ENCODE data around the gene DTX3. TPM values are rescaled to one million over a fixed set of nuclear protein-coding genes. Genes with fewer than 3 reads are reported as not detected.

DTX3 gene
- total RNA-seq, 1 donor from 2014 or later = 27.3 TPM

DNA sequence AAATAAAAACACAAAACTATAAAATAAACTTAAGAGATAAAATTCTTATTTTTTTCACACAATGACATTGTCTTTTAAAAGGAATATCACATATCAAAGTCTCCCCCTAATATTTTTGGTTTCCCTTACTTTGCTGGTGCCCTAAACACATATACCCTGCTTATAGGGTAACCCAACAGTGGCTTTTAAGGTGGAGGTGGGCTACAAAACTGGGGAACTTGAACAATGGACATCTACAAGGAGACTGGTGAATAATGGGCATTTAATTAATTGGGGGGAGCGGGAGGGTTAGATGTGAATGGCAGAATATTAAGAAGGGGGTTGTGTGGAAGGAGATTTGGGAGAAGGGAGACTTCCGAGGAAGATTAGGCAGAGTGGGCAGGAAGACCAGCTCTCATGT, 18.8 kb downstream of the DTX3 start:
- TF ChIP-seq, protein P1, sequence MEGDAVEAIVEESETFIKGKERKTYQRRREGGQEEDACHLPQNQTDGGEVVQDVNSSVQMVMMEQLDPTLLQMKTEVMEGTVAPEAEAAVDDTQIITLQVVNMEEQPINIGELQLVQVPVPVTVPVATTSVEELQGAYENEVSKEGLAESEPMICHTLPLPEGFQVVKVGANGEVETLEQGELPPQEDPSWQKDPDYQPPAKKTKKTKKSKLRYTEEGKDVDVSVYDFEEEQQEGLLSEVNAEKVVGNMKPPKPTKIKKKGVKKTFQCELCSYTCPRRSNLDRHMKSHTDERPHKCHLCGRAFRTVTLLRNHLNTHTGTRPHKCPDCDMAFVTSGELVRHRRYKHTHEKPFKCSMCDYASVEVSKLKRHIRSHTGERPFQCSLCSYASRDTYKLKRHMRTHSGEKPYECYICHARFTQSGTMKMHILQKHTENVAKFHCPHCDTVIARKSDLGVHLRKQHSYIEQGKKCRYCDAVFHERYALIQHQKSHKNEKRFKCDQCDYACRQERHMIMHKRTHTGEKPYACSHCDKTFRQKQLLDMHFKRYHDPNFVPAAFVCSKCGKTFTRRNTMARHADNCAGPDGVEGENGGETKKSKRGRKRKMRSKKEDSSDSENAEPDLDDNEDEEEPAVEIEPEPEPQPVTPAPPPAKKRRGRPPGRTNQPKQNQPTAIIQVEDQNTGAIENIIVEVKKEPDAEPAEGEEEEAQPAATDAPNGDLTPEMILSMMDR (IDR thresholded peaks at IDR 0.05; ENCODE audit: insufficient read depth, low read length, poor library complexity, severe bottlenecking) = no peak
- Histone ChIP-seq H3K27me3 (ENCODE audit: control insufficient read depth, insufficient read depth, low read length) (peaks cover 92% of the 10 kb centered on the region), H3K36me3 (ENCODE audit: control insufficient read depth, insufficient read depth, low read length) (no peaks in the 10 kb centered on the region), H3K4me3 (ENCODE audit: low read depth, low read length) (no peak overlapping the region)
- no peak for DNase-seq (ENCODE audit: low read depth)

DNA sequence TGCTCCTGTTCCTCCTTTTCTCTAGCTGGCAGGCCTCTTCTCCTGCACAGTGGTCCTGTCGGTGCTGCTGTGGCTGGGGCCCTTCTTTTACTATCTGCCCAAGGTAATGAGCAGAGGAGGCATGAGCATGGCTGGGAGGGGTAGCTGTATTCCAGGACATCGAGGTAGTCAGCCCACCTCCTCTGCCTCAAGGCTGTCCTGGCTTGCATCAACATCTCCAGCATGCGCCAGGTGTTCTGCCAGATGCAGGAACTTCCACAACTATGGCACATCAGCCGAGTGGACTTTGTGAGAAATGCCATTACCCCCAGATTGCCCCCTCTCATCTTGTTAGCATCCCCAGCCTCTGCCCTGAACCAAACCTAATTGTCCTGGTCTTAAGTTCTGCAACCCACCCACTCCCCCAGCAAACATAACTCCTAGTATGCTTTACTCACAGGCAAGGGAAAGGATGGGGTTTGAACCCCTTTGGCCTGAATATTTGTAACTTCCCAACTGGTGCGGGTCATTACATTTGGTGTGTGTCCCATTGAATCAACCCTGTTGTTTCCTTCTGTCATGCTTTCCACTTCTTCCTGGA, 19.3 kb downstream of the DTX3 start:
- no peaks in the 10 kb centered on the region for H3K36me3 ChIP-seq (ENCODE audit: control insufficient read depth, insufficient read depth, low read length)
- no peak for DNase-seq (ENCODE audit: low read depth)
- TF ChIP-seq, protein P1 (IDR thresholded peaks at IDR 0.05; ENCODE audit: insufficient read depth, low read length, poor library complexity, severe bottlenecking) = no peak
- peaks cover 95% of the 10 kb centered on the region for H3K27me3 ChIP-seq (ENCODE audit: control insufficient read depth, insufficient read depth, low read length)
- no peak overlapping the region for H3K4me3 ChIP-seq (ENCODE audit: low read depth, low read length)

DNA sequence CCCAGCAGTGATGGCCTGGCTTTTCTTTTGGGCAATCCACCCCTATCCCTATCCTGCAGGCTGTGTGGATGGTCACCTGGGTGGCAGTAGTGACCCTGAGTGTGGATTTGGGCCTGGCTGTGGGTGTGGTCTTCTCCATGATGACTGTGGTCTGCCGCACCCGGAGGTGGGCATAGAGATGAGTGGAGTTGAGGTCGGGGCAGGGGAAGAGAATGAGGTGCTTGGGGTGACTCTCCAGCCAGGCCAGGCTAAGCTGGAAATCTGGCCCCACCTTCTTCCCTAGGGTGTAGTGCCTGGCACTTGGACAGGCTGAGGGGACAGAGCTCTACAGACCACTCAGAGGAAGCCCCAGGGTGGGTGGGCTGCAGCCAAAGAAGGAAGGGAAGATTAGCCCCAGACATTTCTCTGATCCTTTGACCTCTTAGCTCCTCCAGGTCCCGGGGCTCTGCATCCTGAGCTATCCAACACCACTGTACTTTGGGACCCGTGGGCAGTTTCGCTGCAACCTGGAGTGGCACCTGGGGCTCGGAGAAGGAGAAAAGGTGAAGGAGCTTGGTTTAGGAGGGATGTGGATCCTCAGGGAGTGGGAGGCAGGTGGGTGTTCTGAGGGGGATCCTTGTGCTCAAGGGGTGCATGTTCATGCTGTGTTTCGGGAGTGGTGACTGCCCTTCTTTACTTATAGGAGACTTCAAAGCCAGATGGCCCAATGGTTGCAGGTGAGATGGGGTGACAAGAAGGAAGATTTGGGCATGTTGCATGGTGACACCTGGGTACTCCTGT, 20.0 kb downstream of the DTX3 start:
- Histone ChIP-seq H3K4me3 (ENCODE audit: low read depth, low read length) (no peak overlapping the region), H3K27me3 (ENCODE audit: control insufficient read depth, insufficient read depth, low read length) (peaks cover 91% of the 10 kb centered on the region), H3K36me3 (ENCODE audit: control insufficient read depth, insufficient read depth, low read length) (no peaks in the 10 kb centered on the region)
- DNase-seq (ENCODE audit: low read depth) = no peak
- TF ChIP-seq, protein P1 (IDR thresholded peaks at IDR 0.05; ENCODE audit: insufficient read depth, low read length, poor library complexity, severe bottlenecking) = no peak

DNA sequence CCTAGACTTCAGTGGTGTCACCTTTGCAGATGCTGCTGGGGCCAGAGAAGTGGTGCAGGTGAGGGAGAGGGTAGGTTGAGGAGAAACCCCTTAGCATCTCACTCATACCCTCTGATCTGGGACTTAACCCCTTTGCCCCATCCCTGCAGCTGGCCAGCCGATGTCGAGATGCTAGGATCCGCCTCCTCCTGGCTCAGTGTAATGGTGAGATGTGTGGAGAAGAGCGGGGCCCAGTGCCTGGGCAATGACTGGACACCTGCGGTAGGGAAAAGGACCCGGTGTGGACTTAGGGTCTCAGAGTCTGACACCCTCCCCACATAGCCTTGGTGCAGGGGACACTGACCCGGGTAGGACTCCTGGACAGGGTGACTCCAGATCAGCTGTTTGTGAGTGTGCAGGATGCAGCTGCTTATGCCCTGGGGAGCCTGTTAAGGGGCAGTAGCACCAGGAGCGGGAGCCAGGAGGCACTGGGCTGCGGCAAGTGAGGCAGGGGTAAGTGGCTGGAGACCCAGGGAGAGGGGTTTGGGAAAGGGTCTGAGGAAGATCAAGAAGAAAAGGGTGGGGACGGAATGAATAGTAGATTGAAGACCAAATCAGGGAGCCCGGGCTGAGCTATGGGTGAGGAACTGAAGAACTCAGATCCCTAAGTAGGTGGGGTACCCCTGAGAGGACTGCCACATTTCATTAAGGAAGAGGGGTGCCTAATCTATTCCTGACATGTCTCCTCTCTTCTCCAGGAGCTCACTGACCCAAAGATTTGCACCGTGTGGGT, 20.8 kb downstream of the DTX3 start:
- no peaks in the 10 kb centered on the region for H3K36me3 ChIP-seq (ENCODE audit: control insufficient read depth, insufficient read depth, low read length)
- TF ChIP-seq, protein P1 (IDR thresholded peaks at IDR 0.05; ENCODE audit: insufficient read depth, low read length, poor library complexity, severe bottlenecking) = no peak
- peaks cover 90% of the 10 kb centered on the region for H3K27me3 ChIP-seq (ENCODE audit: control insufficient read depth, insufficient read depth, low read length)
- no peak overlapping the region for H3K4me3 ChIP-seq (ENCODE audit: low read depth, low read length)
- no peak for DNase-seq (ENCODE audit: low read depth)

DNA sequence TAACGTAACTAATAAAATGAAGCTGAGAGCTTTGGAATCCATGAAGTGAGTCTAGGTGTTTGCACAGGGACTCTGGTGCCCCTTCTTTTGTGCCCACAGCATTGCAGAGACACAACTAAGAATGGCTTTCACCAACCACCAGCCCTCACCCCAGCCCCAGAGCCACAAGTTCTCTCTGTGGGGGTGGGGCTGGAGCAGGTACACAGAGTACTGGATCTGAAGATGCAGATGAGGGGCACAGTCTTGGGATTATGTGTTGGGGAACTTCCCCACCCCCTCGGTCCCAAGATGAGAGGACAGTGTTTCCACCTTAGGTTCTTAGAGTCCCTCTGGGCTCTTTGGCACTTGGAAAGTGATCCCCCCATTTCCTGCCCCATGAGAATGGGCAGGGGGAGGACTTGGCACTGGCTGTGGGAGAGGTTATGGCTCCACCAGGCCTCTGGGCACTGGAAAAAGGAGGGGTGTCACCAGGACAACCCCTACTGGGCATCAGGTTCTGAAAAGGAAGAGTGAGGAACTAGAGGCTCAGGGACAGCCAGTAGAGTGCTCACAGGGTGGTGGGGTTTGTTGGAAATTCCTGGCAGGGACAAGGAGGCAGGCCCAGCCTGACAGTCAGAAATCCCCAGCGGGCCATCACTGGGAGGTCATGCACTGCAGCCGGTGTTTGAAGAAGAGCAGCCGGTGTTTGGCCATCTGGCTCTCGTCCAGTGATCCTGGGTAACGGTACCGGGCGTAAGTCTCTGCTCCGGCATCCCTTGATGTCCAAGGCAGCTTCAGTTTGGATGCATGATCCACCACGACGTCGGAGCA, 21.7 kb downstream of the DTX3 start:
- Histone ChIP-seq H3K27me3 (ENCODE audit: control insufficient read depth, insufficient read depth, low read length) (peaks cover 89% of the 10 kb centered on the region), H3K4me3 (ENCODE audit: low read depth, low read length) (no peak overlapping the region), H3K36me3 (ENCODE audit: control insufficient read depth, insufficient read depth, low read length) (no peaks in the 10 kb centered on the region)
- TF ChIP-seq, protein P1 (IDR thresholded peaks at IDR 0.05; ENCODE audit: insufficient read depth, low read length, poor library complexity, severe bottlenecking) = no peak
- DNase-seq (ENCODE audit: low read depth) = no peak
